ENCODE measurements around the gene PIP4K2B.

DNA sequence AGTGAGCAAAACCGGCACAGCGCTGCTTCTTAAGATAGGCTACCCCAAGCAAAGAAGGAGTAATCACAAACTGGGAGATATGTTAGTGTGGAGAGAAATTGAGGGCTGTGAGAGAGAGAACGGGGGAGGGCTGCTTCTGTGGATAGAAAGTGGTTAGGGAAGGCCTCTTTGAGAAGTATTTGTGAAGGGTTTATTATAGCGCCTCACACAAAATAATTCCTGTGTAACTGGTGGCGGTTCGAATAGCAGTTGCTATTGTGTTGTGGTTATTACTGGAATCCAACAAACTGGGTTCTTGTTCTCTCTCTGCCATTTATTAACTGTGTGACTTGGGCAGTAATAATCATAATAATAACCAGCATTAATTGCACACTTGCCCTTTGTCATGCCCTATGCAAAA is 78.4 kb downstream of the PIP4K2B start:
- TF ChIP-seq POLR2AphosphoS5 (IDR thresholded peaks at IDR 0.05; ENCODE audit: low read depth, low read length), result no peak
- TF ChIP-seq TAF1 (IDR thresholded peaks at IDR 0.05; ENCODE audit: borderline replicate concordance, insufficient read depth, low read length), result no peak
- TF ChIP-seq, protein P1, sequence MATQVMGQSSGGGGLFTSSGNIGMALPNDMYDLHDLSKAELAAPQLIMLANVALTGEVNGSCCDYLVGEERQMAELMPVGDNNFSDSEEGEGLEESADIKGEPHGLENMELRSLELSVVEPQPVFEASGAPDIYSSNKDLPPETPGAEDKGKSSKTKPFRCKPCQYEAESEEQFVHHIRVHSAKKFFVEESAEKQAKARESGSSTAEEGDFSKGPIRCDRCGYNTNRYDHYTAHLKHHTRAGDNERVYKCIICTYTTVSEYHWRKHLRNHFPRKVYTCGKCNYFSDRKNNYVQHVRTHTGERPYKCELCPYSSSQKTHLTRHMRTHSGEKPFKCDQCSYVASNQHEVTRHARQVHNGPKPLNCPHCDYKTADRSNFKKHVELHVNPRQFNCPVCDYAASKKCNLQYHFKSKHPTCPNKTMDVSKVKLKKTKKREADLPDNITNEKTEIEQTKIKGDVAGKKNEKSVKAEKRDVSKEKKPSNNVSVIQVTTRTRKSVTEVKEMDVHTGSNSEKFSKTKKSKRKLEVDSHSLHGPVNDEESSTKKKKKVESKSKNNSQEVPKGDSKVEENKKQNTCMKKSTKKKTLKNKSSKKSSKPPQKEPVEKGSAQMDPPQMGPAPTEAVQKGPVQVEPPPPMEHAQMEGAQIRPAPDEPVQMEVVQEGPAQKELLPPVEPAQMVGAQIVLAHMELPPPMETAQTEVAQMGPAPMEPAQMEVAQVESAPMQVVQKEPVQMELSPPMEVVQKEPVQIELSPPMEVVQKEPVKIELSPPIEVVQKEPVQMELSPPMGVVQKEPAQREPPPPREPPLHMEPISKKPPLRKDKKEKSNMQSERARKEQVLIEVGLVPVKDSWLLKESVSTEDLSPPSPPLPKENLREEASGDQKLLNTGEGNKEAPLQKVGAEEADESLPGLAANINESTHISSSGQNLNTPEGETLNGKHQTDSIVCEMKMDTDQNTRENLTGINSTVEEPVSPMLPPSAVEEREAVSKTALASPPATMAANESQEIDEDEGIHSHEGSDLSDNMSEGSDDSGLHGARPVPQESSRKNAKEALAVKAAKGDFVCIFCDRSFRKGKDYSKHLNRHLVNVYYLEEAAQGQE (IDR thresholded peaks at IDR 0.05; ENCODE audit: insufficient read depth in 1 of 2, low read depth in 2 of 2, low read length in 2 of 2), result no peak
- TF ChIP-seq SIN3A (IDR thresholded peaks at IDR 0.05; ENCODE audit: borderline replicate concordance, insufficient read depth, low read length), result no peak
- TF ChIP-seq FOXP2 (optimal IDR thresholded peaks at IDR 0.05; ENCODE audit: borderline replicate concordance, extremely low read depth, extremely low read length, insufficient read depth), result no peak
